Measurements from ENCODE around the gene RFX2.

Gene RFX2

DNA sequence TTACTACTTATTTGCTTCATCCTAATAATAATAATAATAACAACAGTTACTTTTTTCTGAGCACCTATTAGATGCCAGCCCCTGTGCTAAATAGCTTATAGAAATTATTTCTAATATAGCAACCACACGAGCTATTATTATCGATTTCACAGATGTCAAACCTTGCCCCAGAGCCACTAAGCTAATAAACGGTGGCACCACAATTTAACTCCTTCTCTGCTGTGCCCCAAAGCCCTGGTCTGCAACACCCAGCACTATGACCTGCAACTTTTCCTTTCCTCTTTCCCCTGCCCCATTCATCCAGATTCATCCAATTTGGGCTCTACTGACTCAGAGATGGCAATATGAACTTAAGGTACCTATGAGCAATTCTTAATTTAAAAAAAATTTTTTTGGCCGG, 6.4 kb downstream of the RFX2 start:
- no peak for DNase-seq (ENCODE audit: low spot score)

DNA sequence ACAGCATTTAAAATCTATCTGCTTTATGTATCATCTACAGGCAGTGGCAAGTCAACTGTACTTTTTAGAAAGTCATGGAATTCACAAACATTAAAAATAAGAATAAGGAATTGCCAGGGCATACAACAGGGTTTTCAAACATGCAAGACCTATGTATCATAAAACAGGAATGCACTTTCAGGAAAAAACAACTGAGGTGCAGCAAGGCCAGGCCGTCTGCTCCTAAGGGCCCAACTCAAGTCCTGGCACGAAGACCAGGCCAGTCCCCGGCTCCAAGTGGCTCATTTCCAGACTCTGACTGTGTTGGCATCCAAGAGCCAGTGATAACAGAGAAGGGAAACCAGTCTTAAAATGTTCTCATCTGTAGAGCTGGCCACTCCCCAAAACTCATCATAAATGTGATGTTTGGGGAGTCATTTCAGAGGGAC, 7.1 kb downstream of the RFX2 start:
- no peak for DNase-seq (ENCODE audit: low spot score)

DNA sequence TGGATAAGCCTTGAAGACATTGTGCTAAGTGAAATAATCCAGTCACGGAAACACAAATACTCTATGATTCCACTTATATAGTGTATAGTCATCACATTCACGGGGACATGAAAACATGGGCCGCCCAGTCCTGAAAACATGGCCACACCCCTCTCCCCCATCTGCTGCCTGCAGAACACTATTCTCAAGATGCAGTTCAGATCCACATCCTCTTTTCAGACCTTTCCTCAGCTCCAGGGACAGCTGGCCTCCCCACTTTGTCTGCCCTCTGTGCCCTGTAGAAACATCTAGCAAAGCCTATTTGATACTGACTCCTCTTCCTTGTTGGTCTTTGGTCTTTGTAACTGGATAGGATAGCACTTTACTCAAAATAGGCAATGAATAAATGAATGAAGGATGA, 8.3 kb downstream of the RFX2 start:
- DNase-seq (ENCODE audit: low spot score) = no peak

DNA sequence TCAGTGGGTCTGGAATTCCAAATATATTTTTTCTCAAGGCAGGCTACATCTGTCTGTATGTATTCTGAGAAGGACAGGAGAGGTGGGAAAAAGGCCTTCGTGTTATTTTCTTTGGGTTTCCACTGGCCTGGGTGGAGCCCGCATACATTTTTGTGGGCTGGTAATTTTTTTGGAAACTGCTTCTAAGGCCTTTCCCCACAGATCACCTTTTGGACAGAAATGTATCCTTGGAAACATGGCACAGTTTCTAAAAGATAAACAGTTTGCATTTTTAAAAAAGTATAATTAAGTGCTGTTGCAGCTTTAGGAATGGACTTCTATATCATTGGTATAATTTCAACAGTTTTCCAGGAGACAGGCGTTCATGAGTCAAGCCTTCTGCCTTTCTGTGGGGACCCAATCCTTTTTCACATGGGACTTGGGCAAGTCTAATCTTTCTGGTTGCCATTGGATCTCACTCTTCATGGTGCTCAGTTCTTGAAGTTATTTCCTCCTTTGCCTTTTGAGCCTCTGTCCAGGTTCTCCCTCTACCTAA, 8.9 kb downstream of the RFX2 start:
- DNase-seq (ENCODE audit: low spot score) = no peak

DNA sequence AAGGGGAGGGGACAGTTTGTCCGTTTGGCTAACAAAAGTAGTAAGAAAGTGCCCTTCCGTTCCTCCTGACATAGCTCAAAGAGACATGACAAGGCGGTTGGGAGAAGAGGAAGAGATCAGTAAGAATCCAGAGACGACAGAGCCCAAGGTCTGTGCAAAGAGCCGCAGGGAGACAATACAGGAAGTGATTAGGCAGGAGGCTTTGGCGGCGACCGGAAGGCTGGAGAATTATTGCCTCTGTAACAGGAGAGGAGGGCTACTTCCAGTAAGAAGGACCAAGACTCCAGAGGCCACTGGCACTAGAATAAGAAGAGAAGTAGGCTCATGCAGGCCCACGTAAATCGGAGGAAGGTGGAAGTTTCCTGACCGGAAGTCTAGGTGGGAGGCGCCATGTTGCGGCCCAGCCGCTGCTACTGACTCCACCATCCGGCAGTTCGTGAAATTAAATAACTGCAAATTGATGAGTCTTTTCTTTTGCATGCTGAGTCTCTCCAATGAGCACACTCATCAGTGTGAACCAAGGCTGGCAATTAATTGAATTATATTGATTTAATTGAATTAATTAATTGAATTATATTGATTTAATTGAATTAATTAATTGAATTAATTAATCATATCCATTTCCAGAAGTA, 9.9 kb downstream of the RFX2 start:
- DNase-seq (ENCODE audit: low spot score) = no peak

DNA sequence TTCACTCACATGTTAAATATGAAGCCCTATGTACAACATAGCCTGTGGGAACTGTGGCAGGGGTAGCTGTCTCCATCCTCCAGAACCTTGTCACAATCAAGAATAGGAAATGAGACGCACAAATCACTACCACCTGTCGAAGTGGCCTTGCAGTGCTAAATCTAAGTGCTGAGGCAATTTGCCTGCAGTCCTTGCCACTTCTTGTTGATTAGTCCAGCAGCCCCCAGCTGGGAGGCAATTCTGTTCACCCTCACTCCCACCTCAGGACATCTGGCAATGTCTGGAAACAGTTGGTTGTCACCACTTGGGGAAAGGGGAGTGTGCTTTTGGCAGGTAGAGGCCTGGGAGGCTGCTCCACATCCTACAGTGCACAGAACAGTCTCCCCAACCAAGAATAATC, 10.7 kb downstream of the RFX2 start:
- DNase-seq (ENCODE audit: low spot score) = no peak

DNA sequence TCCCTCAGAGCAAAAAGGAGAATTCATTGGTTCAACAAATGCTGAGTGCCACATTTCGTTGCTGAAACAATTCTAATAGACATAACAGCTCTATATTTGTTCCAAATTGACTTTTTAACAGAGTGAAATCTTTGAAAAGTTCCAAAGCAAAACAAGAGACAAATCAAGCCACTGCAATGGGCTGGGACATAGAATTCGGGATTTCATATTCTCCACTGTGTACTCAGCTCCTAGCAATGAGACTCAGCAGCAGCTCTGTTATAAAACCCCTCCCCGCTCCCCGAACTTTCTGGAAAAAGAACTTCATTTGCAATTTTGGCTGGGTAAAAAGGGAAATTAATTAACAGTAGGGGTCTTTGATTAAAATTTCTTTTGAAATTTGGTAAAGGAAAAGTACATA, 11.3 kb downstream of the RFX2 start:
- DNase-seq (ENCODE audit: low spot score) = no peak

DNA sequence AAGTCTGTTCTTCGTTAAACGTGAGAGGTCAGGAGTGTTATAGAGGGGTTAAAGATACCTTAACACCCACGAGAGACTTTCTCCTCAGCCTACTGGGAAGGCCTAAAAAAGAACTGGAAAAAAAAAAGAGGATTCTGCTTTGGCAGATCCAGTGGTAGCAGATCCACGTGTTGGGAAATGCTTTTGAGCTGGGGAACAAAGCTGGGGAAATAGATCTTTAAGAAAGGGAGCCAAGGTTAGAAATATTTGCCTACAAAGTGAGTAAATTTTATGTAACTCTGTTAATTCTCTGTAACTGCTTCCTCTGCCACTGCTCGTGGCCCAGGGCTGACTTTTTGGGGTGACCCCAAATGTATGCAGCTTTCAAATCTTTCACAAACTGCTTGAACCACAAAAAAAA, 11.7 kb downstream of the RFX2 start:
- no peak for DNase-seq (ENCODE audit: low spot score)

DNA sequence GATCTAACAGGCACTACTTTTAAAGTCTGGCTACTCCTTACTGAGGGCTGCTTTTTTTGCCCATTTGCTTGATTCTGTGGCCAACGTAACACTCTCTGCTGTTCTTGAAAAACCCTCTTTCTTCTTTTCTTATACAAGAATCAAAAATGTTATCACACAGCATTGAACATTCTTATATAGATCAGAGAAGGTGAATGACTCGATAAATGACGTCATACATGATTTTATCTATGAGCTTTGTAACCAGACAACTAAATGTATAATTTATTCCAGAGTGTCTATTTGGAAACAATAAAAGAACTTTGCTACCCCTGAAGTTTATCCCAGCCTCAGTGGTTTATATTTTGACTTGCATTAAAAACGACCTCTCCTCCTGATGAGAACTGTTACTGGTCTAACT, 12.4 kb downstream of the RFX2 start:
- no peak for DNase-seq (ENCODE audit: low spot score)

DNA sequence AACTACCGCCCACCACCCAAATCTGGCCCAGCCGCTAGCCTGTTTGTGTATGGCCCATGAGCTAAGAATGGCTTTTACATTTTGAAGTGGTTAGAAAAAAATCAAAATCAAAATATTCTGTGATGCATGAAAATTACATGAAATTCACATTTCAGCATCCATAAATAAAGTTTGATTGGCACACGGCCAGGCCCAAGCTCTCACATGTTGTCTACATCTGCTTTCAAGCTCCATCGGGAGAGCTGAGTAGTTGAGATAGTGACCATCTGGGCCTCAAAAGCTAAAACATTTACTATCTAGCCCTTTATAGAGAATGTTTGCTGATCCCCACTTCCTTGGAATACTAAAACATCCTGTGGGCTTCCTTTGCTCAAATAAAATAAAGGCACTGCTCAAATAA, 14.5 kb downstream of the RFX2 start:
- no peak for DNase-seq (ENCODE audit: low spot score)

DNA sequence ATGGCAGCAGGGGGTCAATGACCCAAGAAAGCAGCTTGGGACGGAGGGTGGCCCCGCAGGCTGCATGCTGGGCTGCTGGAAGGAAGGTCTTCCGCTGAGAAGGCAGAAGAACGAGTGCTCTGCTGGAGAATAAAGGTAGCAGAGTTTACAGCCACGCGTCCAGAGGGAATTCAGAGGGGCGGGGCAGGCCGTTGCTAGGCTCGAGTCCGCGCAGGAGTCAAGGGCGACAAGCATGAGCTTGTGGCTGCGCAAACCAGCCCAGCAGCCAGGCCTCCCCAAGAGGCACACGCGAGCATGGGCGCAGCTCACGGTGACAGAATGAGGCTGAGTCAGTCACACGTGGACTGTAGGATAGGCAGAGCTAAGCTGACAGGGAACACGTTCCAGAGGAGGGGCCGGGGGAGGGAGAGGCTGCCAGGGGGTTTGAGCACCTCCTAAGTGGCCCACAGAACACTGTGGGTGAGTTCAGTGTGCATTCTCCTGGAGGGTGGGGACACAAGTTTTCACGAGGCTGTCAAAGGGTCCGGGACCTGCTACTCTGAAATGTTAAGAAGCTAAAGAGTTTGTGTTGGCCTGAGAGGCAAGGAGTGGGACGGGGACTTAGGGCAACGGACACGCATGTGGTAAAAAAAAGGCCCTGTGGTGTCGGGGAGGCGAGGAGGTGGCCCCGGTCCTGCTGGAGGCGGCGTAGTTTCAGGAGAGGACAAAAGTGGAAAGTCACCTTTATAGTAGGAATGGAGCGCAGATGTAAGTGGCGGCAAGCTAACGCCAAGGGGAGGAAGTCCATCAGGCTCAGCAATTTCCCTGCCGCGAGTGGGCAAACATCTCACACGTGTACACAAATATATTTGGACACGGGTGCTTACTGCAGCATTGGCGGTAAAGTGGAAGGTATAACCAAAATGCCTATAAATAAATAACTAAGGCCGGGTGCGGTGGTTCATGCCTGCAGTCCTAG, 17.7 kb downstream of the RFX2 start:
- DNase-seq (ENCODE audit: low spot score) = no peak

DNA sequence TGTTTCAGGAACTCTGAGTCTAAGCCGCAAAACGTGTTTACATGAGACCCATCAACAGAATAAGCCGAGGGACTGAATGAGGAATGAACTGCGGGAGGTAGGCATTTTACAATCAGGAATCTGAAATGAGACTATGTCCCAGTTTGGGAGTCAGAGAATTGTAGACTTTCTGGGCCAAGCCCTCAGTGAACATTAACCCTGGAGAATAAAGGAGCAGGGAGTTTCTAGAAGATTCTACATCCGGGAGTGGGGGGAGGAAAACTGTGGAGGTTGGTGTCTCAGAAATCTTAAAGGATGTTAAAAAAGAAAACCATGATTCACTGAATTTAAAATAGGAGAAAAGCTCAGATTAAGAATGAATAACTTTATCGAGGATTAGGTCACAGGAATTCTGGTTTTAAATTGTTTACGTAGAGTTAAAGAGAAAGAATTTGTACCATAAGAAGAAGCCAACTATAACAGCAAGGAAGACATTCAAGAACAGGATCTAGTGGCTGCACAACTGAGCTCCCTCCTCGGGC, 18.5 kb downstream of the RFX2 start:
- DNase-seq (ENCODE audit: low spot score) = no peak

DNA sequence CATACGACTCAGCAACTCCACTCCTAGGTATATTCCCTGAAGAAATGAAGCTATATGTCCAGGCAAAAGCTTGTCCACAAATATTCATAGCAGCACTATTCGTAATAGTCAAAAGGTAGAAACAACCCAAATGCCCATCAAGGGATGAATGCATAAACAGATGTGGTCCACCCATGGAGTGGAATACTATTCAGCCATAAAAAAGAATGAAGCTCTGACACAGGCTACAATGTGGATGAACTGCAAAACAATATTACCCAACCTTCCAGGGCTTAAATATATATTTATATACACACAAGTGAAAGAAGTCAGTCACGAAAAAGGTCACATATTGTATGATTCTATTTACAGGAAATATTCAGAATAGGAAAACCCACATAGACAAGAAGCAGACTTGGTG, 19.7 kb downstream of the RFX2 start:
- no peak for DNase-seq (ENCODE audit: low spot score)

DNA sequence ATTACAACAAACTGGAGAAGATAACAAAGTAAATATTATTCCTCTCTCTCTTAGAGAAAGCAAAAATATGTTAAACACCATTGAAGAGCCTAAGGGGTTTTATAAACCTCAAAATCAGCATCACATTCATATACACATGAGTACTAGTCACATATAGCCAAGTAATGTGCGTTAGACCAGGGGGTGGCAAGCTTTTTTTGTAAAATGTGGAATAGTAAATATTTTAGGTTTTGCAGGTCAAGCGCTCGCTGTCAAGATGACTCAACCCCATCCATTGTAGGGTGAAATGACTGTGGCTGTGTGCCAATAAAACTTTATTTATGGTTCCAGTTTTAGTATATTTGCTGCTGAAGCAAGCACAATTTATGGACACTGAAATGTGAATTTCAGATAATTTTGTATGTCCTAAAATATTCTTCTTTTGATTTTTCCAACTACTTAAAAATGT, 21.7 kb downstream of the RFX2 start:
- peak; percentile 42 for DNase-seq (ENCODE audit: low spot score)

DNA sequence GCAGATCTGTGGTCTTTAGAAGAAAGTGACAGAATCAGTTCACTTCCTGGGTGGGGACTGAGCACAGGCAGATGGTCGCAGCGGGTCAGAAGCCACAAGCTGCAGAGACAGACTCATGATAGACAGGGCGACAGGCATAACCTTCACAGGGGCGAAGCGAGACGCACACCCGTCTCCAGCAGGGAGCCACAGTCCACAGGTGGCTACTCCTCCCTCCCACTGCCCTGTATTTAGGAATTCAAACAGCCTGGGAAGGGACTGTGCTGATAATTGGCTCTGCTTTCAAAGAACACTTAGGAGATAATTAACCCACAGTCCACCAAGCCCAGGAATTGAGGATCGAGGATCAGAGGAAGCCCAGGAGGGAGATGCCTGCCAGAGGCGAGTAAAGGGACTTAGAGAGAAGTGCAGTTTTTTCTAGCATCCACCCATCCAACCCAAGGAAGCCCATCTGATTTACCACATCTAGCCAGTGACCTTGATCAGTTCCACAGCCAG, 23.2 kb downstream of the RFX2 start:
- no peak for DNase-seq (ENCODE audit: low spot score)

DNA sequence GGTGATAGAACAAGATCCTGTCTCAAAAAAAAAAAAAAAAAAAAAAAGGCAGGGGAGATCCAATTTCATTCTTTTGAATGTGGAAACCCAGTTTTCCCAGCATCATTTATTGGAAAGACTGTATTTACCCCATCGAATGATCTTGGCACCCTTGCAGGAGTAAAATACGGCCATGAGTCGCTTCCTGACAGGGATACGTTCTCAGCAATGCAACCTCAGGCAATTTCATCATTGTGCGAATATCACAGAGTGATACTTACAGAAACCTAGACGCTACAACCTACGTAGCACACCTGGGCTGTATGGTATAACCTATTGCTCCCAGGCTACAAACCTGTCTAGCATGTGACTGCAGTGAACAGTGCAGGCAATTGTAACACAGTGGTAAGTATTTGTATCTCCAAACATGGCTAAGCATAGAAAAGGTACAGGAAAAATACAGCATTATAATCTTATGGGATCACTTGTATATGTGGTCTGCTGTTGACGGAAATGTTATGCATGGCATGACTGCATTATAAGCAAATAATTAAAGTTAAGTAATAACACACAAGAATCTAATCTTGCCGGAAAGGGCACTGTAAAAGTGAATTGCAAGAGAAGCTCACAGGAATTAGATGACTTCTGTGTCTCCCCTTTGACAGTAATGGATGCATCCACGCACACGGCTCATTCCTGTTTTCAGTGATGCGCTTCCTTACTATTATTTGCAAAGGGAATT, 24.1 kb downstream of the RFX2 start:
- DNase-seq (ENCODE audit: low spot score) = no peak

DNA sequence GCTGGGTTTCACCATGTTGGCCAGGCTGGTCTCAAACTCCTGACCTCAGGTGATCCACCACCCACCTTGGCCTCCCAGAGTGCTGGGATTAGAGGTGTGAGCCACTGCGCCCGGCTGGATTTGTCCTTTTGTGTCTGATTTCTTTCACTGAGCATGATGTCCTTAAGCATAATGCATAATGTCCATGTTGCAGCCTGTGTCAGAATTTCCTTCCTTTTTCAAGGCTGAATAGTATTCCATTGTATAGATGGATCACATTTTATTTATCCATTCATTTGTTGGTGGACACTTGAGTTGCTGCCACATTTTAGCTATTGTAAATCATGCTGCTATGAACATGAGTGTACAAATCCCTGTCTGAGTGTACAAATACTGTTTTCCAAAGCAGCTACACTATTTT, 25.5 kb downstream of the RFX2 start:
- no peak for DNase-seq (ENCODE audit: low spot score)

DNA sequence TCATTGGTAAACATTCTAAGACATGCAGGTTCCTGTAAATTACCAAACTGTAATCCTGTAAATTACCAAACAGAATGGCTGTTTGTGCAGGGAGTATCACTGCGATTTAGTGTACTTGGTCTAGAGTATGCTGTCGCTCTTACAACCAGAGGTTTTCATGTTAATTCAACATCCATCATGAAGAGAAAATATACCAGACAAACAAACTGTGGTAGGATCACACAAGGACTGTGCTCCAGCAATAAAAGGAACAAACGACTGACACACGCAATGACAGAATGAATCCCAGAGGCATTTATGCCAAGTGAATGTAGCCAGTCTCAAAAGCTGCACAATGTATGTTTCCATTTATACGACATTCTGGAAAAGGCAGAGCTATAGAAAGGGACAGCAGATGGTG, 31.2 kb downstream of the RFX2 start:
- DNase-seq (ENCODE audit: low spot score) = no peak

DNA sequence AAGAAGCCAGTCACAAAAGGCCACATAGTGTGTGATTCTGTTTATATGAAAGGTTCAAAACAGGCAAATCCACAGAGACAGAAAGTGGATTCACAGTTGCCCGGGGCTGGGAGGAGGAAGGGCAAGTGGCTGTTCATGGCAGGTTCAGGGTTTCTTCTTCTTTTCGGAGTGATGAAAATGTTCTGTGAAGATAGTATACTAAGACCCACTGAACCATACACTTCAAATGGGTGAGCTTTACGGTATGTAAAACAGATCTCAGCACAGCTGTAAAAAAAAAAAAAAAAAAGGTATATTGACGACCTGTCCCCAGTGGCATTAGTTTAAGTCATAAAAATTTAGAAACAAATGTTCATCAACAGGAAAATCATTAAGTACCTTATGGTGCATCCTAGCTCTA, 32.2 kb downstream of the RFX2 start:
- DNase-seq (ENCODE audit: low spot score) = no peak

DNA sequence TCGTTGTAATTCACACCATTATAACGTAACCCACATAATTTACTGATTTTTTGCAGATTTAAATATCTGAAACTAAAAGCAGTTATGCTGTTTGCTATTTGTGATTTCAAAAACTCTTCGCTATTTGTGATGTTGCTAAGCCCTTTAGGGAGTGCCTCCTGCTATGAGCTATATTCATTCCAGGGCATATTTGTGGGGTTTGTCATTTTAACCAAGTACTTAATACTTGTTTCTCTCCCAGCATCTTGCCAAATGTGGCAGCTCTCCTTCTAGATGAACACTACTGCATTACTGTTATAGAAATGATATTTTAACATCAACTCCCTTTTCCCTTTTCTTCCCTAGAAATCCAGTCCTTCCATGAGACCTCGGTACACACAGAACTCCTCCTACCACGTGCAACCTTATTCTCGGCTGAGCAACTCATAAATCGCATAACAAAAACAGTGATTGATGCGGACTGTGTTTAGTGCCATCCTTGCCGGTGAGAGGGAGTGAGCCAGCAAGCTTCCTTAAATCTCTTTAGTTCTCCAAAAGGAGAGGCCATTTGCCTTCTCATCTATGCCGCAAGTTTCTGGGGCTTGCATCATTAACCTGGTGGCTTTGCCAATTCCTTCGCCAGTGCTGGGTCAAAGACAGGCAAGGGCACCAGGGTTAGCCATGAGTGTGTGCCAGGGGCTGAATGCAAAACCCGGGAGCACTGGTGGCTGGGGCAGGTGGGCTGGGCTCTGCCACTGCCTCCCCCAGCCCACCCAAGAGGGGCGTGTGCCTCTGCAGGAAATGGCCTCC, 33.4 kb downstream of the RFX2 start:
- no peak for DNase-seq (ENCODE audit: low spot score)

DNA sequence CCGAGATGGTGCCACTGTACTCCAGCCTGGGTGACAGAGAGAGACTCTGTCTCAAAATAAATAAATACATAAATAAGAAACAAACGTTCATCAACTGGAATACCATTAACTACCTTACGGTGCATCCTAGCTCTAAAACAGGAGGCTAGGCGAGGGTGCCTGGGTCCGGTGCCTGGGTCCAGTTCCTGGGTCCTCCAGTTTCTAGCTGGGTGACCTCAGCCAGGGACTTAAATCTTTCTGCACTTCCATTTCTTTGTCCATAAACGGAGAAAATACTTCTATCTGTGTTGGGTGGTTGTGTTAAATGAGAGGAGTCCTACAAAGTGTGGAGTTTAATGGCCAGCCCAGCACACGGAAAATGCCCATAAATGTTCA, 34.0 kb downstream of the RFX2 start:
- DNase-seq (ENCODE audit: low spot score) = no peak

Measured in COLO829 (cell line).